SK-N-SH (cell line): ENCODE results near the gene VSTM1. TPM values are rescaled to one million over a fixed set of nuclear protein-coding genes. Genes with fewer than 3 reads are reported as not detected.

Experiments
- CTCF ChIA-PET: fragments of 300-600, 350-600 bp; formaldehyde crosslinking; extraction: SDS; loops from one replicate; lab custom pipeline; 2021; lab: Yijun Ruan, JAX
- POLR2A ChIA-PET: fragments of 350-600 bp; sonication (Branson Sonifier 250); formaldehyde crosslinking; extraction: SDS; loops from one replicate; lab custom pipeline; 2020; ENCODE audit warnings: antibody characterized with exemption, inconsistent platforms; lab: Yijun Ruan, JAX
- DNase-seq: peaks from one replicate; pipeline ENCODE4 v3.0.0; 2012
- H2AFZ ChIP-seq: fragments of 200-600 bp; sonication (generic); 2 replicates; pipeline ENCODE4 v1.8.1; 2016; ENCODE audit warnings: antibody characterized with exemption, mild to moderate bottlenecking, low read depth
- H3F3A ChIP-seq: fragments of 200-600 bp; sonication (generic); replicated peaks from 2 replicates; pipeline ENCODE3; 2016; ENCODE audit warnings: antibody characterized with exemption, mild to moderate bottlenecking; ENCODE audit not compliant: insufficient read depth
- H3K27ac ChIP-seq, 2 experiments: fragments of 200-500 bp in 1 of 2; fragments of 200-600 bp in 1 of 2; sonication (Bioruptor generic) in 1 of 2; sonication (generic), shearing (Covaris generic) in 1 of 2; 2 replicates each; pipeline versions ENCODE4 v1.5.1 to v1.6.1; 2014 to 2016; ENCODE audit warnings: low read depth in 2 of 2, inconsistent platforms in 1 of 2, low read length in 1 of 2, mild to moderate bottlenecking in 1 of 2, mixed read lengths in 1 of 2
- H3K27me3 ChIP-seq: fragments of 200-600 bp; sonication (generic), shearing (Covaris generic); 2 replicates; pipeline ENCODE4 v1.6.1; 2016; ENCODE audit warnings: mixed run types; ENCODE audit not compliant: insufficient read depth
- H3K36me3 ChIP-seq, 2 experiments: fragments of 200-500 bp in 1 of 2; fragments of 200-600 bp in 1 of 2; sonication (Bioruptor generic) in 1 of 2; sonication (generic) in 1 of 2; replicated peaks in 1 of 2; 2 replicates each; pipeline versions ENCODE3 to v1.5.1; 2014 to 2016; ENCODE audit warnings: low read length in 1 of 2, mild to moderate bottlenecking in 1 of 2; ENCODE audit not compliant: insufficient read depth in 2 of 2, control insufficient read depth in 1 of 2
- H3K4me1 ChIP-seq, 2 experiments: fragments of 200-500 bp in 1 of 2; fragments of 200-600 bp in 1 of 2; sonication (Bioruptor generic) in 1 of 2; sonication (generic), shearing (Covaris generic) in 1 of 2; 2 replicates each; pipeline versions ENCODE4 v1.5.1 to v1.6.1; 2014 to 2016; ENCODE audit warnings: low read depth in 1 of 2, low read length in 1 of 2, mixed run types in 1 of 2; ENCODE audit not compliant: insufficient read depth in 2 of 2, control insufficient read depth in 1 of 2
- H3K4me2 ChIP-seq: fragments of 200-600 bp; sonication (generic), shearing (Covaris generic); 2 replicates; pipeline ENCODE4 v1.6.1; 2017; ENCODE audit warnings: mixed run types
- H3K4me3 ChIP-seq, 2 experiments: fragments of 200-500 bp in 1 of 2; fragments of 200-600 bp in 1 of 2; sonication (Bioruptor generic) in 1 of 2; sonication (generic), shearing (Covaris generic) in 1 of 2; 2 replicates each; pipeline versions ENCODE4 v1.5.1 to v1.8.1; 2014 to 2016; ENCODE audit warnings: low read depth in 2 of 2, inconsistent platforms in 1 of 2, low read length in 1 of 2, mild to moderate bottlenecking in 1 of 2, mixed read lengths in 1 of 2, moderate library complexity in 1 of 2
- H3K79me2 ChIP-seq: fragments of 200-600 bp; sonication (generic); 2 replicates; pipeline ENCODE4 v1.8.1; 2017; ENCODE audit warnings: mild to moderate bottlenecking; ENCODE audit not compliant: insufficient read depth
- H3K9ac ChIP-seq: fragments of 200-600 bp; sonication (generic); 2 replicates; pipeline ENCODE4 v1.6.1; 2017; ENCODE audit warnings: mixed run types
- H3K9me2 ChIP-seq: fragments of 200-600 bp; sonication (generic); 2 replicates; pipeline ENCODE4 v1.6.1; 2017; ENCODE audit warnings: mixed run types
- H3K9me3 ChIP-seq: fragments of 200-600 bp; sonication (generic); 2 replicates; pipeline ENCODE4 v1.6.1; 2017; ENCODE audit warnings: mixed run types, mild to moderate bottlenecking, moderate library complexity
- H4K20me1 ChIP-seq: fragments of 200-600 bp; sonication (generic); 2 replicates; pipeline ENCODE4 v1.6.1; 2017; ENCODE audit warnings: mild to moderate bottlenecking, mixed run types; ENCODE audit not compliant: insufficient read depth
- CHD2 ChIP-seq: fragments of 150-350 bp; IDR thresholded peaks from 2 replicates; pipeline ENCODE4 v1.6.1; 2018; ENCODE audit warnings: low read length; ENCODE audit not compliant: partially characterized antibody
- ELF1 ChIP-seq: IDR thresholded peaks from 2 replicates; pipeline ENCODE4 v1.4.0; 2012
- EP300 ChIP-seq, 2 experiments: IDR thresholded peaks; 2 replicates each; pipeline versions ENCODE4 v1.4.0 to v1.6.1; 2012; ENCODE audit warnings: borderline replicate concordance in 1 of 2, low read depth in 1 of 2, low read length in 1 of 2
- EZH2phosphoT487 ChIP-seq: fragments of 200-600 bp; sonication (generic); IDR thresholded peaks from 2 replicates; pipeline ENCODE4 v1.6.1; 2017; ENCODE audit warnings: low read depth, mixed run types, mild to moderate bottlenecking, antibody characterized with exemption, moderate library complexity, borderline replicate concordance
- FOSL2 ChIP-seq: IDR thresholded peaks from 2 replicates; pipeline ENCODE4 v1.4.0; 2012; ENCODE audit warnings: low read depth, mild to moderate bottlenecking, moderate library complexity, borderline replicate concordance
- FOXM1 ChIP-seq: IDR thresholded peaks from 2 replicates; pipeline ENCODE4 v1.4.0; 2012; ENCODE audit warnings: low read depth, mild to moderate bottlenecking
- GATA2 ChIP-seq: sonication (generic); formaldehyde crosslinking; IDR thresholded peaks from 2 replicates; pipeline ENCODE4 v1.5.0; 2020; ENCODE audit warnings: mild to moderate bottlenecking, missing genetic modification reagents
- MEF2A ChIP-seq: IDR thresholded peaks from 2 replicates; pipeline ENCODE4 v1.4.0; 2012; ENCODE audit warnings: low read depth, borderline replicate concordance
- MXI1 ChIP-seq: IDR thresholded peaks from 2 replicates; pipeline ENCODE4 v1.6.1; 2012; ENCODE audit warnings: mild to moderate bottlenecking, low read depth, low read length, improper control_type of control experiment
- NFIC ChIP-seq: IDR thresholded peaks from 2 replicates; pipeline ENCODE4 v1.4.0; 2012; ENCODE audit warnings: borderline replicate concordance
- POLR2AphosphoS5 ChIP-seq: IDR thresholded peaks from 2 replicates; pipeline ENCODE4 v1.6.1; 2012; ENCODE audit warnings: low read depth, low read length
- RAD21 ChIP-seq: IDR thresholded peaks from 2 replicates; pipeline ENCODE4 v1.6.1; 2012; ENCODE audit warnings: mild to moderate bottlenecking, low read length
- RFX5 ChIP-seq: IDR thresholded peaks from 2 replicates; pipeline ENCODE4 v1.6.1; 2012; ENCODE audit warnings: mild to moderate bottlenecking, improper control_type of control experiment, low read length
- RXRA ChIP-seq: IDR thresholded peaks from 2 replicates; pipeline ENCODE4 v1.4.0; 2012; ENCODE audit warnings: low read depth, mild to moderate bottlenecking, borderline replicate concordance
- SIN3A ChIP-seq: IDR thresholded peaks from 2 replicates; pipeline ENCODE4 v1.6.1; 2012; ENCODE audit warnings: low read depth, mild to moderate bottlenecking, low read length, moderate library complexity, borderline replicate concordance
- TCF12 ChIP-seq: IDR thresholded peaks from 2 replicates; pipeline ENCODE4 v1.4.0; 2012
- TEAD4 ChIP-seq: IDR thresholded peaks from 2 replicates; pipeline ENCODE4 v1.4.0; 2012; ENCODE audit warnings: mild to moderate bottlenecking, borderline replicate concordance; ENCODE audit not compliant: insufficient read depth
- WGBS: methylation state at CpG from one replicate; pipeline ENCODE4 v1.1.6; 2017; ENCODE audit warnings: low lambda C conversion rate; 5-methylcytosine and 5-hydroxymethylcytosine counted together
- polyA plus RNA-seq, 3 experiments: library from polyadenylated mRNA; depleted of rRNA; stranded (reverse); fragments of >200 nt; gene quantifications; 2 replicates each; pipeline ENCODE4 v1.2.3, GENCODE V29; 2012
- TF ChIP-seq, protein P1 (sequence below): IDR thresholded peaks from 2 replicates; pipeline ENCODE4 v1.4.0; 2012; ENCODE audit warnings: low read depth, borderline replicate concordance
- TF ChIP-seq, protein P2 (sequence below): fragments of 150-350 bp; IDR thresholded peaks from 2 replicates; pipeline ENCODE4 v1.6.1; 2017; ENCODE audit warnings: antibody characterized with exemption, low read length, low read depth, borderline replicate concordance
- TF ChIP-seq, protein P3 (sequence below): fragments of 150-350 bp; IDR thresholded peaks from 2 replicates; pipeline ENCODE4 v1.6.1; 2016; ENCODE audit warnings: mild to moderate bottlenecking, low read depth, low read length

Gene VSTM1
- polyA plus RNA-seq, 1 of the 3 experiments (the other 2 are of a cell fraction) = 0.10 TPM

DNA sequence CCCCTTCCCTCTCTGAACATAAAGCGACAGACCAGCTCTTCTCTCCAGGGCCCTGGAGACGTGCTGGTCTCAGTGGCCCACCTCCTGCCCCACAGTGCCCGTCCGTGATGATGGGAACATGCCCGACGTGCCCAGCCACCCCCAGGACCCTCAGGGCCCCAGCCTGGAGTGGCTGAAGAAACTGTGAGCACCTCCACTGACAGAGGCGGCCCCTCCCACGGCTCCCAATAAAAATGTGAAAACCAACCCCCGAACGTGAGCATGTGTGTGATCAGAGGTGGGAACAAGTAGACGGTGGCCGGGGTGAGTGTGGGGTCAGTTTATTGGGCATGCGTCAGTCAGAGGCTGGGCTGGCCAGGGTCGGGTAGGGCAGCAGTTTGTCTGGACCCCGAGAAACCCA is 43.0 kb upstream of the VSTM1 start:
- TF ChIP-seq RAD21 (no peak), FOXM1 (no peak), CHD2 (no peak), MXI1 (no peak), EZH2phosphoT487 (no peak), TCF12 (no peak), POLR2AphosphoS5 (no peak), ELF1 (no peak), NFIC (no peak), RFX5 (no peak), SIN3A (no peak), RXRA (no peak), MEF2A (no peak), GATA2 (CRISPR knock-in tag) (no peak), EP300 (IDR thresholded peaks at IDR 0.05; ENCODE audit: borderline replicate concordance in 1 of 2, low read depth in 1 of 2, low read length in 1 of 2) (no peak), FOSL2 (no peak), TEAD4 (no peak)
- TF ChIP-seq, protein P1, sequence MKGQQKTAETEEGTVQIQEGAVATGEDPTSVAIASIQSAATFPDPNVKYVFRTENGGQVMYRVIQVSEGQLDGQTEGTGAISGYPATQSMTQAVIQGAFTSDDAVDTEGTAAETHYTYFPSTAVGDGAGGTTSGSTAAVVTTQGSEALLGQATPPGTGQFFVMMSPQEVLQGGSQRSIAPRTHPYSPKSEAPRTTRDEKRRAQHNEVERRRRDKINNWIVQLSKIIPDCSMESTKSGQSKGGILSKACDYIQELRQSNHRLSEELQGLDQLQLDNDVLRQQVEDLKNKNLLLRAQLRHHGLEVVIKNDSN = no peak
- TF ChIP-seq, protein P2, sequence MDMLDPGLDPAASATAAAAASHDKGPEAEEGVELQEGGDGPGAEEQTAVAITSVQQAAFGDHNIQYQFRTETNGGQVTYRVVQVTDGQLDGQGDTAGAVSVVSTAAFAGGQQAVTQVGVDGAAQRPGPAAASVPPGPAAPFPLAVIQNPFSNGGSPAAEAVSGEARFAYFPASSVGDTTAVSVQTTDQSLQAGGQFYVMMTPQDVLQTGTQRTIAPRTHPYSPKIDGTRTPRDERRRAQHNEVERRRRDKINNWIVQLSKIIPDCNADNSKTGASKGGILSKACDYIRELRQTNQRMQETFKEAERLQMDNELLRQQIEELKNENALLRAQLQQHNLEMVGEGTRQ = no peak
- TF ChIP-seq, protein P3, sequence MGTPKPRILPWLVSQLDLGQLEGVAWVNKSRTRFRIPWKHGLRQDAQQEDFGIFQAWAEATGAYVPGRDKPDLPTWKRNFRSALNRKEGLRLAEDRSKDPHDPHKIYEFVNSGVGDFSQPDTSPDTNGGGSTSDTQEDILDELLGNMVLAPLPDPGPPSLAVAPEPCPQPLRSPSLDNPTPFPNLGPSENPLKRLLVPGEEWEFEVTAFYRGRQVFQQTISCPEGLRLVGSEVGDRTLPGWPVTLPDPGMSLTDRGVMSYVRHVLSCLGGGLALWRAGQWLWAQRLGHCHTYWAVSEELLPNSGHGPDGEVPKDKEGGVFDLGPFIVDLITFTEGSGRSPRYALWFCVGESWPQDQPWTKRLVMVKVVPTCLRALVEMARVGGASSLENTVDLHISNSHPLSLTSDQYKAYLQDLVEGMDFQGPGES = no peak
- Histone ChIP-seq H3K9me3 (no peaks in the 10 kb centered on the region), H3F3A (no peaks in the 10 kb centered on the region), H3K9me2 (no peaks in the 10 kb centered on the region), H2AFZ (no peak overlapping the region), H4K20me1 (peaks cover 2% of the 10 kb centered on the region; the same call in 1 of the 2 replicates), H3K36me3 (peaks cover 10 to 35% of the 10 kb centered on the region in 2 experiments), H3K4me3 (no peak overlapping the region), H3K27me3 (no peaks in the 10 kb centered on the region), H3K9ac (no peak overlapping the region), H3K4me2 (no peak overlapping the region), H3K79me2 (peaks cover 34% of the 10 kb centered on the region), H3K27ac (no peak overlapping the region), H3K4me1 (peaks cover 0 to 3% of the 10 kb centered on the region in 2 experiments; a peak in 1 of 4 replicates)
- 83% methylated on average over 15 of the region's 15 CpGs for WGBS
- CTCF ChIA-PET = no interaction called here
- DNase-seq = no peak
- POLR2A ChIA-PET = no interaction called here
